RWPE2 (cell line): ENCODE measurements around the gene TET2.

Experiments used
- ATAC-seq: fragments of 200-7000 bp; cut with Tn5 transposase; 3 replicates; pipeline ENCODE4 v1.9.1; 2021; ENCODE audit warnings: low read depth
- DNase-seq: peaks from one replicate; pipeline ENCODE4 v3.0.0-alpha.2; 2020; ENCODE audit warnings: low spot score
- H3K27ac ChIP-seq: fragments of 450-650 bp; 2 replicates; pipeline ENCODE4 v1.5.1; 2017; ENCODE audit warnings: mild to moderate bottlenecking; ENCODE audit not compliant: poor library complexity, severe bottlenecking
- H3K27me3 ChIP-seq: fragments of 250-450 bp; sonication (Bioruptor Pico); 2 replicates; pipeline ENCODE4 v1.5.1; 2021; ENCODE audit warnings: mild to moderate bottlenecking, moderate library complexity; ENCODE audit not compliant: insufficient read depth, poor library complexity, severe bottlenecking
- H3K36me3 ChIP-seq: fragments of 250-450 bp; sonication (Bioruptor Pico); 2 replicates; pipeline ENCODE4 v1.5.1; 2020; ENCODE audit warnings: low read depth, mild to moderate bottlenecking, moderate library complexity
- H3K4me1 ChIP-seq: fragments of 250-450 bp; sonication (Bioruptor Pico); 2 replicates; pipeline ENCODE4 v1.5.1; 2021; ENCODE audit warnings: mild to moderate bottlenecking, moderate library complexity; ENCODE audit not compliant: insufficient read depth, poor library complexity, severe bottlenecking
- H3K4me3 ChIP-seq: fragments of 250-450 bp; sonication (Bioruptor Pico); 2 replicates; pipeline ENCODE4 v1.5.1; 2021; ENCODE audit warnings: mild to moderate bottlenecking, moderate library complexity; ENCODE audit not compliant: severe bottlenecking
- H3K9me3 ChIP-seq: fragments of 250-450 bp; sonication (Bioruptor Pico); 2 replicates; pipeline ENCODE4 v1.5.1; 2021; ENCODE audit warnings: mild to moderate bottlenecking, moderate library complexity; ENCODE audit not compliant: severe bottlenecking
- TF ChIP-seq, protein P1 (sequence below): fragments of 450-650 bp; IDR thresholded peaks from one replicate; pipeline ENCODE4 v1.5.1; 2017; ENCODE audit warnings: mild to moderate bottlenecking, moderate library complexity; ENCODE audit not compliant: poor library complexity, severe bottlenecking

The TET2 gene

DNA sequence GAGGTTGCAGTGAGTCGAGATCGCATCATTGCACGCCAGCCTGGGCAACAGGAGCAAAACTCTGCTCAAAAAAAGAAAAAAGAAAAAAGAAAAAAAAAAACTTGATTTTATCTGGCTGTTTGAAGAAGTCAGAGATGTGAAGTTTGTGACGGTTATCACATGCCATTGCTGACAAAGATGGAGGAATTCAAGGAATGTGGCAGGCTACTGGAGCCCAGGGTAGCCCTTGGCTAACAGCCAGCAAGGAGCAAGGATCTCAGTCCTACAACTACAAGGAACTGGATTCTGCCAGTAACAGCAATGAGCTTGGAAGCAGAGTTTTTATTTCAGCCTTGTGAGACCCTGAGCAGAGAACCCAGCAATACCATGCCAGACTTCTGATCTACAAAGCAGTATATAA lies 24.3 kb upstream of the TET2 start:
- H3K27me3 ChIP-seq, result no peaks in the 10 kb centered on the region
- ATAC-seq, result peak; percentile 44; the same call in 1 of the 3 replicates
- no peaks in the 10 kb centered on the region for H3K9me3 ChIP-seq
- TF ChIP-seq, protein P1, sequence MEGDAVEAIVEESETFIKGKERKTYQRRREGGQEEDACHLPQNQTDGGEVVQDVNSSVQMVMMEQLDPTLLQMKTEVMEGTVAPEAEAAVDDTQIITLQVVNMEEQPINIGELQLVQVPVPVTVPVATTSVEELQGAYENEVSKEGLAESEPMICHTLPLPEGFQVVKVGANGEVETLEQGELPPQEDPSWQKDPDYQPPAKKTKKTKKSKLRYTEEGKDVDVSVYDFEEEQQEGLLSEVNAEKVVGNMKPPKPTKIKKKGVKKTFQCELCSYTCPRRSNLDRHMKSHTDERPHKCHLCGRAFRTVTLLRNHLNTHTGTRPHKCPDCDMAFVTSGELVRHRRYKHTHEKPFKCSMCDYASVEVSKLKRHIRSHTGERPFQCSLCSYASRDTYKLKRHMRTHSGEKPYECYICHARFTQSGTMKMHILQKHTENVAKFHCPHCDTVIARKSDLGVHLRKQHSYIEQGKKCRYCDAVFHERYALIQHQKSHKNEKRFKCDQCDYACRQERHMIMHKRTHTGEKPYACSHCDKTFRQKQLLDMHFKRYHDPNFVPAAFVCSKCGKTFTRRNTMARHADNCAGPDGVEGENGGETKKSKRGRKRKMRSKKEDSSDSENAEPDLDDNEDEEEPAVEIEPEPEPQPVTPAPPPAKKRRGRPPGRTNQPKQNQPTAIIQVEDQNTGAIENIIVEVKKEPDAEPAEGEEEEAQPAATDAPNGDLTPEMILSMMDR, result no peak
- H3K27ac ChIP-seq, result no peak overlapping the region
- no peak overlapping the region for H3K4me3 ChIP-seq
- no peak for DNase-seq
- no peaks in the 10 kb centered on the region for H3K4me1 ChIP-seq
- H3K36me3 ChIP-seq, result no peaks in the 10 kb centered on the region

DNA sequence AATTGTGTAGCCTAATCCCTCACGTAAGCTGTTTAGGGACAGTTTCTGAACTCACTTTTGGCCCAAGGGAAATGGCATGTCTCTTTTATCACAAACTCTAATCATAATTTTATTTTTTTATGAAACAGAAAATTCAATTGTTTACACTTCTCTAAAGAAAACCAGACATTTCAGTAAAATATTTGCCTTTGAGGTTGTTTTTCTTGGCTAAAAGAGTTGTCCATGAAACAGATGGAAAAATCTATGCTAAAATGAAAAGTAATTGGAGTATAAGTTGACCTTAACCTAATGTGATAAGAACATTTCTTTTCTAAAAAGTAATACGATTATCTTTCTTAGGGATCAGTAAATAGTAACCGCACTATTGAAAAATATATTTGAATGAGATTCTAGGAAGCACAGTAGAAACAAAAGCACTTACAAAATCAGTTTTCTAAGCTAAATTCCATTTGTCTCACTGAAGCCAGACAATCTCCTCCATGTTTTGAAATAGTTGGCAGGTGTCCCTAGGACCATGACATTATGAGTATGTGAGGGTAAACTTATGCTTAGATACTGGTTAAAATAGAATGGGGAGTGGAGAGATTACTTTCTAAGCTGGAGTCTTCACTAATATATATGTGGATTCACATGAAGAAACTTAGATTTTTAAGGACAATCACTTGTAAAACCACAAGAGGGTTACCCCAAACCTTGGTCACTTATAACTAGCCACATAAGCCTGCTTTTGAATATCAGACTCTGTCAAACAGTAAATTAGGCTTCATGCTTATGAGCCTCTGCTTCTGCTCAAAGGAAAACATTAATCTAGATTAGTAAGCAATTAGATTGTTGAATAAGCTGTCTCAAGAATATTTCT lies 20.1 kb upstream of the TET2 start:
- Histone ChIP-seq H3K4me1 (no peaks in the 10 kb centered on the region), H3K27ac (no peak overlapping the region), H3K9me3 (no peaks in the 10 kb centered on the region), H3K27me3 (no peaks in the 10 kb centered on the region), H3K36me3 (no peaks in the 10 kb centered on the region), H3K4me3 (no peak overlapping the region)
- DNase-seq (no peak), ATAC-seq (no peak)
- TF ChIP-seq, protein P1, result no peak

DNA sequence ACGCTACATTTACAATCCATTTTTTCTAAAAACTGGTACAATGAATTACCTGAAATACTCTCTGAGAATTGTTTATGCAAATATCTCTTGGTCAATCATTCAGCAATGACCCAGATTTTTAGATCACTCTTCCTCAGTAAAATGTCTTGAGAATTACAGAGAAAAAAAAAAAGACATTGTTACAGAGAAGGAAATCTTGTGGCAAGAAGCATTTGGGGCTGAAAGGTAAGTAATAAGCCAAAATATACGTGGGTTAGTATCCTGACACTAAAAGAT lies 19.6 kb upstream of the TET2 start:
- no peak for ATAC-seq
- H3K4me3 ChIP-seq, result no peak overlapping the region

DNA sequence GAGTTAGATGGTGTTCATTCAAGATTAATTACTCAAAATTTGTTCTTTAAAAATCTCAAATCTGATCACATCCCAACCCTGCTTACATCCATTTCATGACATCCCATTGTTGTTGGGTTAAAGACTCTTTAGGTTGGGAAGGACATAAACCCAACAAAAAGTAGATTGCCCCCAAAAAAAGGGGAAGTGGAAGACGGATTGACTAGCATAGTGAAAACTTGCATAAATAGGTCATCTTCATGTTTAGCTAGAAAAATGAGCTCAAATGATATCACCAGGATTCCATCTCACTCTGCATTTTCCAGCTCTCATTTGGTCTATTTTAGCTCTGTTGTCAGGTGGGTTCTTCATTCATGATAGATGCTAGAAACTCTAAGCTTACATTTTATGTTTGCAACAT lies 18.5 kb upstream of the TET2 start:
- Histone ChIP-seq H3K27me3 (no peaks in the 10 kb centered on the region), H3K4me3 (no peak overlapping the region), H3K4me1 (no peaks in the 10 kb centered on the region), H3K27ac (no peak overlapping the region), H3K36me3 (no peaks in the 10 kb centered on the region), H3K9me3 (no peaks in the 10 kb centered on the region)
- no peak for DNase-seq
- TF ChIP-seq, protein P1, result no peak
- no peak for ATAC-seq

More for the DNA sequence above, 19.6 kb upstream of the TET2 start:
- no peaks in the 10 kb centered on the region for H3K36me3 ChIP-seq
- no peaks in the 10 kb centered on the region for H3K9me3 ChIP-seq
- H3K27me3 ChIP-seq, result no peaks in the 10 kb centered on the region
- TF ChIP-seq, protein P1, result no peak
- H3K4me1 ChIP-seq, result no peaks in the 10 kb centered on the region
- H3K27ac ChIP-seq, result no peak overlapping the region
- no peak for DNase-seq
